Glomerular visceral epithelial cell (primary cell): ENCODE results near the gene TMEM19.

Experiments used
- DNase-seq: peaks from one replicate; pipeline ENCODE4 v3.0.0-alpha.2; 2016; ENCODE audit errors: extremely low spot score

Gene TMEM19

GRCh38 chr12:71718611-71719010, 32.7 kb downstream of the TMEM19 start:
- no peak for DNase-seq

- no peak for DNase-seq
Measured at GRCh38 chr12:71719647-71720370, 33.9 kb downstream of the TMEM19 start.

- DNase-seq, result no peak
Measured at GRCh38 chr12:71721783-71722505, 36.1 kb downstream of the TMEM19 start.

- DNase-seq, result no peak
Measured at GRCh38 chr12:71725011-71725410, 39.1 kb downstream of the TMEM19 start.

- DNase-seq, result no peak
Measured at GRCh38 chr12:71726548-71726947, 40.7 kb downstream of the TMEM19 start.

GRCh38 chr12:71727958-71728357, 42.1 kb downstream of the TMEM19 start:
- no peak for DNase-seq

GRCh38 chr12:71730936-71731335, 45.1 kb downstream of the TMEM19 start:
- peak; percentile 36 for DNase-seq

GRCh38 chr12:71731439-71732356, 45.8 kb downstream of the TMEM19 start:
- DNase-seq, result peak; percentile 68

- no peak for DNase-seq
Measured at GRCh38 chr12:71732357-71732712, 46.5 kb downstream of the TMEM19 start.

GRCh38 chr12:71737197-71737596, 51.3 kb downstream of the TMEM19 start:
- no peak for DNase-seq

GRCh38 chr12:71742998-71743397, 57.1 kb downstream of the TMEM19 start:
- DNase-seq, result no peak

- no peak for DNase-seq
Measured at GRCh38 chr12:71744522-71745300, 58.8 kb downstream of the TMEM19 start.

GRCh38 chr12:71746974-71747611, 61.2 kb downstream of the TMEM19 start:
- DNase-seq, result peak; percentile 65

- no peak for DNase-seq
Measured at GRCh38 chr12:71748081-71748850, 62.4 kb downstream of the TMEM19 start.

GRCh38 chr12:71749666-71750065, 63.8 kb downstream of the TMEM19 start:
- no peak for DNase-seq

- DNase-seq, result no peak
Measured at GRCh38 chr12:71752891-71753290, 67.0 kb downstream of the TMEM19 start.
